WTC11 (cell line): ENCODE measurements around the gene IFT25. TPM values are rescaled to one million over a fixed set of nuclear protein-coding genes. Genes with fewer than 3 reads are reported as not detected.
A peak's percentile ranks its signal among the peaks of the same experiment; 100 is the strongest.

ENCODE experiments used
- ATAC-seq: fragments of 200-7000 bp; cut with Tn5 transposase; 2 replicates; pipeline ENCODE4 v1.10.0; 2021; ENCODE audit warnings: mild to moderate bottlenecking, moderate library complexity
- CTCF ChIA-PET: fragments of 300-600 bp; sonication (Branson Sonifier 250); formaldehyde crosslinking; loops from one replicate; lab custom pipeline; 2021; ENCODE audit warnings: antibody characterized with exemption; lab: Charles Lee
- POLR2A ChIA-PET: fragments of 350-600 bp; sonication (Branson Sonifier 250); formaldehyde crosslinking; loops from one replicate; lab custom pipeline; 2021; ENCODE audit warnings: antibody characterized with exemption; lab: Charles Lee
- DNase-seq: peaks from one replicate; pipeline ENCODE4 v3.0.0; 2021; ENCODE audit warnings: low spot score
- H3K27ac Mint-ChIP-seq: 2 replicates; pipeline ENCODE4 v1.8.0; 2021; ENCODE audit warnings: mixed read lengths
- H3K27me3 Mint-ChIP-seq: 2 replicates; pipeline ENCODE4 v1.8.0; 2021; ENCODE audit warnings: low read depth, mild to moderate bottlenecking, moderate library complexity, mixed read lengths
- H3K36me3 Mint-ChIP-seq: 2 replicates; pipeline ENCODE4 v1.8.0; 2021; ENCODE audit warnings: mixed read lengths
- H3K4me1 Mint-ChIP-seq: 2 replicates; pipeline ENCODE4 v1.8.0; 2022; ENCODE audit warnings: mixed read lengths
- H3K4me3 Mint-ChIP-seq: 2 replicates; pipeline ENCODE4 v1.8.0; 2021; ENCODE audit warnings: mild to moderate bottlenecking, moderate library complexity, mixed read lengths
- H3K9me3 Mint-ChIP-seq: 2 replicates; pipeline ENCODE4 v1.8.0; 2021; ENCODE audit warnings: mixed read lengths
- CREM ChIP-seq: sonication (generic); formaldehyde crosslinking; IDR thresholded peaks from 2 replicates; pipeline ENCODE4 v1.8.1; 2022; ENCODE audit warnings: mild to moderate bottlenecking, missing genetic modification reagents, moderate library complexity
- ETV6 ChIP-seq: sonication (generic); formaldehyde crosslinking; IDR thresholded peaks from 2 replicates; pipeline ENCODE4 v1.8.1; 2022; ENCODE audit warnings: mild to moderate bottlenecking, missing genetic modification reagents
- GABPB1 ChIP-seq: sonication (generic); formaldehyde crosslinking; IDR thresholded peaks from 2 replicates; pipeline ENCODE4 v1.8.1; 2023; ENCODE audit warnings: mild to moderate bottlenecking, missing genetic modification reagents
- JUN ChIP-seq: sonication (generic); formaldehyde crosslinking; IDR thresholded peaks from 2 replicates; pipeline ENCODE4 v1.8.0; 2023; ENCODE audit warnings: mild to moderate bottlenecking, missing genetic modification reagents
- KAT7 ChIP-seq: sonication (generic); formaldehyde crosslinking; IDR thresholded peaks from 2 replicates; pipeline ENCODE4 v1.8.1; 2023; ENCODE audit warnings: missing genetic modification reagents, mild to moderate bottlenecking, borderline replicate concordance
- NFYB ChIP-seq: sonication (generic); formaldehyde crosslinking; conservative IDR thresholded peaks from 2 replicates; pipeline ENCODE4 v1.8.0; 2022; ENCODE audit warnings: low read depth, missing genetic modification reagents
- SMAD4 ChIP-seq: sonication (generic); formaldehyde crosslinking; IDR thresholded peaks from 2 replicates; pipeline ENCODE4 v1.8.0; 2022; ENCODE audit warnings: mild to moderate bottlenecking, missing genetic modification reagents
- ZNF396 ChIP-seq: fragments of 250-450 bp; sonication (Bioruptor Pico); IDR thresholded peaks from 2 replicates; pipeline ENCODE4 v1.8.0; 2021; ENCODE audit warnings: mild to moderate bottlenecking, moderate library complexity, borderline replicate concordance
- total RNA-seq: library from RNA; stranded (reverse); gene quantifications from 3 replicates; pipeline ENCODE4 v1.2.3, GENCODE V29; 2021
- TF ChIP-seq, protein P1 (sequence below): sonication (generic); formaldehyde crosslinking; IDR thresholded peaks from 2 replicates; pipeline ENCODE4 v1.8.0; 2023; ENCODE audit warnings: missing genetic modification reagents, mild to moderate bottlenecking, borderline replicate concordance
- TF ChIP-seq, protein P2 (sequence below): sonication (generic); formaldehyde crosslinking; IDR thresholded peaks from 2 replicates; pipeline ENCODE4 v1.8.1; 2022; ENCODE audit warnings: missing genetic modification reagents, borderline replicate concordance
- TF ChIP-seq, protein P3 (sequence below): fragments of 250-450 bp; sonication (Bioruptor Pico); IDR thresholded peaks from 2 replicates; pipeline ENCODE4 v1.9.0; 2021; ENCODE audit warnings: mild to moderate bottlenecking
- TF ChIP-seq, protein P4 (sequence below): sonication (generic); formaldehyde crosslinking; IDR thresholded peaks from 2 replicates; pipeline ENCODE4 v1.8.1; 2023; ENCODE audit warnings: mild to moderate bottlenecking, moderate library complexity, missing genetic modification reagents
- TF ChIP-seq, protein P5 (sequence below): sonication (generic); formaldehyde crosslinking; IDR thresholded peaks from 2 replicates; pipeline ENCODE4 v1.8.0; 2023; ENCODE audit warnings: mild to moderate bottlenecking, missing genetic modification reagents
- TF ChIP-seq, protein P6 (sequence below): sonication (generic); formaldehyde crosslinking; IDR thresholded peaks from 2 replicates; pipeline ENCODE4 v1.8.1; 2023; ENCODE audit warnings: mild to moderate bottlenecking, missing genetic modification reagents, moderate library complexity

IFT25 gene
- total RNA-seq, 1 experiment from 2014 or later = 22.6 TPM

DNA sequence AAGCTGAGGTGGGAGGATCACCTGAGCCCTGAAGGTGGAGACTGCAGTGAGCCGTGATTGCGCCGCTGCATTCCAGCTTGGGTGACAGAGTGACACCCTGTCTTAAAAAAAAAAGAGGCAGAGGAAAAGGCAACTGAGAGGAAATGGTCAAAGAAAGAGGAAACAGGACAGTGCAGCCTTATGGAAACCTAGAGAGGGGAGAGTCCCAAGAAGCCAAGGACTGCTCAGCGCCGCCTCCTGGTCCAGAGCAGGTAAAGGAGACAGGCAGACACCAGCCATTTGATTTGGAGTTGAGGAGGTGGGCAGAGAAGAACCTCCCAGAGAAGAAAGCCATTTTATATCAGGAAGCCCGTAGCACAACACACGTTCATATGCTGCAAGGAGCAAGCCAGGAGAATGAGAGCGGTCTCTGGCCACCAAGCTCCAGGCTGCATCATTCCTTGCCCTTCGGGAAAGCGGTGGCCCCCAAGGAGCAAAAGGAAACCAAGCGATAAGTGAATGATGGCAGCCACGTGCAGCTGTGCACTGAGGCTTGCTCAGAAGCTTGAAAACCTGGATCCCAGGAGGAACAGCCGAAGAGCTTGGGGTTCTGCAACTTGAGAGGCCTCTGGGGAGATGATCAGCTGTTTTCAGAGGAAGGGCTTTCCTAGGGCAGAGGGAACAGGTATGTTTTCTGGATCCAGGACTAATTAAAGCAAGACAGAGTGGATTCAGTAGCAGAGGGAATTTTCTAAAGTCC lies 34.4 kb upstream of the IFT25 start:
- ChIA-PET CTCF (interaction anchor here (1.0 to 2.1 kb wide), 7 partner anchors 12 to 119 kb away, joined by 3 to 10 read pairs (median 5); partner anchors contain the start of genes IFT25 and LRRC42), POLR2A (no interaction called here)
- peaks cover 6% of the 10 kb centered on the region for H3K27me3 Mint-ChIP-seq
- ATAC-seq (peak; percentile 56), DNase-seq (no peak)
- H3K4me1 Mint-ChIP-seq = peaks cover 39% of the 10 kb centered on the region
- TF ChIP-seq ZNF396 (CRISPR knock-in tag) (no peak), GABPB1 (CRISPR knock-in tag) (no peak), ETV6 (CRISPR knock-in tag) (no peak), CREM (CRISPR knock-in tag) (no peak), SMAD4 (CRISPR knock-in tag) (no peak)
- TF ChIP-seq, protein P1, sequence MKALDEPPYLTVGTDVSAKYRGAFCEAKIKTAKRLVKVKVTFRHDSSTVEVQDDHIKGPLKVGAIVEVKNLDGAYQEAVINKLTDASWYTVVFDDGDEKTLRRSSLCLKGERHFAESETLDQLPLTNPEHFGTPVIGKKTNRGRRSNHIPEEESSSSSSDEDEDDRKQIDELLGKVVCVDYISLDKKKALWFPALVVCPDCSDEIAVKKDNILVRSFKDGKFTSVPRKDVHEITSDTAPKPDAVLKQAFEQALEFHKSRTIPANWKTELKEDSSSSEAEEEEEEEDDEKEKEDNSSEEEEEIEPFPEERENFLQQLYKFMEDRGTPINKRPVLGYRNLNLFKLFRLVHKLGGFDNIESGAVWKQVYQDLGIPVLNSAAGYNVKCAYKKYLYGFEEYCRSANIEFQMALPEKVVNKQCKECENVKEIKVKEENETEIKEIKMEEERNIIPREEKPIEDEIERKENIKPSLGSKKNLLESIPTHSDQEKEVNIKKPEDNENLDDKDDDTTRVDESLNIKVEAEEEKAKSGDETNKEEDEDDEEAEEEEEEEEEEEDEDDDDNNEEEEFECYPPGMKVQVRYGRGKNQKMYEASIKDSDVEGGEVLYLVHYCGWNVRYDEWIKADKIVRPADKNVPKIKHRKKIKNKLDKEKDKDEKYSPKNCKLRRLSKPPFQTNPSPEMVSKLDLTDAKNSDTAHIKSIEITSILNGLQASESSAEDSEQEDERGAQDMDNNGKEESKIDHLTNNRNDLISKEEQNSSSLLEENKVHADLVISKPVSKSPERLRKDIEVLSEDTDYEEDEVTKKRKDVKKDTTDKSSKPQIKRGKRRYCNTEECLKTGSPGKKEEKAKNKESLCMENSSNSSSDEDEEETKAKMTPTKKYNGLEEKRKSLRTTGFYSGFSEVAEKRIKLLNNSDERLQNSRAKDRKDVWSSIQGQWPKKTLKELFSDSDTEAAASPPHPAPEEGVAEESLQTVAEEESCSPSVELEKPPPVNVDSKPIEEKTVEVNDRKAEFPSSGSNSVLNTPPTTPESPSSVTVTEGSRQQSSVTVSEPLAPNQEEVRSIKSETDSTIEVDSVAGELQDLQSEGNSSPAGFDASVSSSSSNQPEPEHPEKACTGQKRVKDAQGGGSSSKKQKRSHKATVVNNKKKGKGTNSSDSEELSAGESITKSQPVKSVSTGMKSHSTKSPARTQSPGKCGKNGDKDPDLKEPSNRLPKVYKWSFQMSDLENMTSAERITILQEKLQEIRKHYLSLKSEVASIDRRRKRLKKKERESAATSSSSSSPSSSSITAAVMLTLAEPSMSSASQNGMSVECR (CRISPR knock-in tag) = no peak
- TF ChIP-seq, protein P2, sequence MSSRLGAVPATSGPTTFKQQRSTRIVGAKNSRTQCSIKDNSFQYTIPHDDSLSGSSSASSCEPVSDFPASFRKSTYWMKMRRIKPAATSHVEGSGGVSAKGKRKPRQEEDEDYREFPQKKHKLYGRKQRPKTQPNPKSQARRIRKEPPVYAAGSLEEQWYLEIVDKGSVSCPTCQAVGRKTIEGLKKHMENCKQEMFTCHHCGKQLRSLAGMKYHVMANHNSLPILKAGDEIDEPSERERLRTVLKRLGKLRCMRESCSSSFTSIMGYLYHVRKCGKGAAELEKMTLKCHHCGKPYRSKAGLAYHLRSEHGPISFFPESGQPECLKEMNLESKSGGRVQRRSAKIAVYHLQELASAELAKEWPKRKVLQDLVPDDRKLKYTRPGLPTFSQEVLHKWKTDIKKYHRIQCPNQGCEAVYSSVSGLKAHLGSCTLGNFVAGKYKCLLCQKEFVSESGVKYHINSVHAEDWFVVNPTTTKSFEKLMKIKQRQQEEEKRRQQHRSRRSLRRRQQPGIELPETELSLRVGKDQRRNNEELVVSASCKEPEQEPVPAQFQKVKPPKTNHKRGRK (CRISPR knock-in tag) = no peak
- H3K9me3 Mint-ChIP-seq = no peaks in the 10 kb centered on the region
- no peak overlapping the region for H3K27ac Mint-ChIP-seq
- H3K36me3 Mint-ChIP-seq = no peaks in the 10 kb centered on the region
- no peak overlapping the region for H3K4me3 Mint-ChIP-seq

DNA sequence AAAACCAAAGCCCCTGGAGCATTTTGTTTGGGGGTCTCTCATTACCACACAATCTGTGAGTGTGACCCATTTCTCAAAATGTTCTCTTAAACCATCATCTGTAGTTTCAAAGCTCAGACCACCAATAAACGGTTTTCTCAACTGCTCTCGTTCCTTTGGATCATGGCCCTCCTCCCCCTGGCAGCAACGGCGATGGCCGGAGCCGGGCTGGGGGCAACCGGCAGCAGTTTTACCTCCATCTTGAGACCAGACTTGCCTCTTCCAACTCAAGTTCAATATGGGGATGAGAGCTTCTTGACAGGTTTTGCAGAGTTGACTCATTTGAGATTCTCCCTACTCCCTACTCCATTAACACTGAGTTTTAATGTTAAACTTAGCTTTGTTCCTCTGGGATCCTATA lies 30.4 kb upstream of the IFT25 start:
- Mint-ChIP-seq H3K4me3 (no peak overlapping the region), H3K27me3 (no peaks in the 10 kb centered on the region; the same call in 1 of the 2 replicates), H3K27ac (no peak overlapping the region), H3K9me3 (no peaks in the 10 kb centered on the region), H3K36me3 (no peaks in the 10 kb centered on the region), H3K4me1 (peaks cover 14% of the 10 kb centered on the region)
- DNase-seq (no peak), ATAC-seq (no peak)
- ChIA-PET CTCF (interaction anchor here (0.6 to 2.0 kb wide), 2 partner anchors 16 to 30 kb away, joined by 5 to 7 read pairs; partner anchors contain the start of genes IFT25 and LRRC42), POLR2A (no interaction called here)
- TF ChIP-seq KAT7 (CRISPR knock-in tag) (no peak), NFYB (CRISPR knock-in tag) (no peak), JUN (CRISPR knock-in tag) (no peak)
- TF ChIP-seq, protein P3, sequence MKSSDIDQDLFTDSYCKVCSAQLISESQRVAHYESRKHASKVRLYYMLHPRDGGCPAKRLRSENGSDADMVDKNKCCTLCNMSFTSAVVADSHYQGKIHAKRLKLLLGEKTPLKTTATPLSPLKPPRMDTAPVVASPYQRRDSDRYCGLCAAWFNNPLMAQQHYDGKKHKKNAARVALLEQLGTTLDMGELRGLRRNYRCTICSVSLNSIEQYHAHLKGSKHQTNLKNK (CRISPR knock-in tag) = no peak
- TF ChIP-seq, protein P4, sequence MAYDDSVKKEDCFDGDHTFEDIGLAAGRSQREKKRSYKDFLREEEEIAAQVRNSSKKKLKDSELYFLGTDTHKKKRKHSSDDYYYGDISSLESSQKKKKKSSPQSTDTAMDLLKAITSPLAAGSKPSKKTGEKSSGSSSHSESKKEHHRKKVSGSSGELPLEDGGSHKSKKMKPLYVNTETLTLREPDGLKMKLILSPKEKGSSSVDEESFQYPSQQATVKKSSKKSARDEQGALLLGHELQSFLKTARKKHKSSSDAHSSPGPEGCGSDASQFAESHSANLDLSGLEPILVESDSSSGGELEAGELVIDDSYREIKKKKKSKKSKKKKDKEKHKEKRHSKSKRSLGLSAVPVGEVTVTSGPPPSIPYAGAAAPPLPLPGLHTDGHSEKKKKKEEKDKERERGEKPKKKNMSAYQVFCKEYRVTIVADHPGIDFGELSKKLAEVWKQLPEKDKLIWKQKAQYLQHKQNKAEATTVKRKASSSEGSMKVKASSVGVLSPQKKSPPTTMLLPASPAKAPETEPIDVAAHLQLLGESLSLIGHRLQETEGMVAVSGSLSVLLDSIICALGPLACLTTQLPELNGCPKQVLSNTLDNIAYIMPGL (CRISPR knock-in tag) = no peak
- TF ChIP-seq, protein P5, sequence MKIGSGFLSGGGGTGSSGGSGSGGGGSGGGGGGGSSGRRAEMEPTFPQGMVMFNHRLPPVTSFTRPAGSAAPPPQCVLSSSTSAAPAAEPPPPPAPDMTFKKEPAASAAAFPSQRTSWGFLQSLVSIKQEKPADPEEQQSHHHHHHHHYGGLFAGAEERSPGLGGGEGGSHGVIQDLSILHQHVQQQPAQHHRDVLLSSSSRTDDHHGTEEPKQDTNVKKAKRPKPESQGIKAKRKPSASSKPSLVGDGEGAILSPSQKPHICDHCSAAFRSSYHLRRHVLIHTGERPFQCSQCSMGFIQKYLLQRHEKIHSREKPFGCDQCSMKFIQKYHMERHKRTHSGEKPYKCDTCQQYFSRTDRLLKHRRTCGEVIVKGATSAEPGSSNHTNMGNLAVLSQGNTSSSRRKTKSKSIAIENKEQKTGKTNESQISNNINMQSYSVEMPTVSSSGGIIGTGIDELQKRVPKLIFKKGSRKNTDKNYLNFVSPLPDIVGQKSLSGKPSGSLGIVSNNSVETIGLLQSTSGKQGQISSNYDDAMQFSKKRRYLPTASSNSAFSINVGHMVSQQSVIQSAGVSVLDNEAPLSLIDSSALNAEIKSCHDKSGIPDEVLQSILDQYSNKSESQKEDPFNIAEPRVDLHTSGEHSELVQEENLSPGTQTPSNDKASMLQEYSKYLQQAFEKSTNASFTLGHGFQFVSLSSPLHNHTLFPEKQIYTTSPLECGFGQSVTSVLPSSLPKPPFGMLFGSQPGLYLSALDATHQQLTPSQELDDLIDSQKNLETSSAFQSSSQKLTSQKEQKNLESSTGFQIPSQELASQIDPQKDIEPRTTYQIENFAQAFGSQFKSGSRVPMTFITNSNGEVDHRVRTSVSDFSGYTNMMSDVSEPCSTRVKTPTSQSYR (CRISPR knock-in tag) = no peak
- TF ChIP-seq, protein P6, sequence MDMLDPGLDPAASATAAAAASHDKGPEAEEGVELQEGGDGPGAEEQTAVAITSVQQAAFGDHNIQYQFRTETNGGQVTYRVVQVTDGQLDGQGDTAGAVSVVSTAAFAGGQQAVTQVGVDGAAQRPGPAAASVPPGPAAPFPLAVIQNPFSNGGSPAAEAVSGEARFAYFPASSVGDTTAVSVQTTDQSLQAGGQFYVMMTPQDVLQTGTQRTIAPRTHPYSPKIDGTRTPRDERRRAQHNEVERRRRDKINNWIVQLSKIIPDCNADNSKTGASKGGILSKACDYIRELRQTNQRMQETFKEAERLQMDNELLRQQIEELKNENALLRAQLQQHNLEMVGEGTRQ = no peak
